GM18502 (cell line): ENCODE results near the gene TRABD.
"Not testable (repeated sequence)": the region's sequence is repeated elsewhere in the genome, so short reads cannot be mapped to it uniquely, and the experiment has no call there.

ENCODE experiments used
- ATAC-seq: cut with Tn5 transposase; IDR thresholded peaks from one replicate; pipeline ENCODE4 v1.9.1; 2021; ENCODE audit warnings: mild to moderate bottlenecking; ENCODE audit not compliant: unreplicated experiment, poor library complexity

Gene TRABD

GRCh38 chr22:50185375-50186087 lies at the start of gene TRABD:
Gene TRABD, plus strand, starts transcription at chr22:50185913. Its CDS starts 7,148 bp downstream, at chr22:50193061.
- ATAC-seq: no peak

GRCh38 chr22:50136581-50137015 lies 49.1 kb upstream of the TRABD start:
- ATAC-seq: no peak

- ATAC-seq: not testable (repeated sequence)
These were observed 48.4 kb upstream of the TRABD start for GRCh38 chr22:50137277-50137676.

GRCh38 chr22:50138041-50138440 lies 47.7 kb upstream of the TRABD start:
- ATAC-seq: no peak

- no peak for ATAC-seq
These were observed 46.7 kb upstream of the TRABD start for GRCh38 chr22:50138988-50139387.

- no peak for ATAC-seq
These were observed 45.8 kb upstream of the TRABD start for GRCh38 chr22:50139843-50140415.

GRCh38 chr22:50140615-50141014 lies 45.1 kb upstream of the TRABD start:
- no peak for ATAC-seq

GRCh38 chr22:50141462-50141861 lies 44.3 kb upstream of the TRABD start:
- ATAC-seq: no peak

- ATAC-seq: no peak
These were observed 43.8 kb upstream of the TRABD start for GRCh38 chr22:50141891-50142363.

- ATAC-seq: no peak
These were observed 42.6 kb upstream of the TRABD start for GRCh38 chr22:50143096-50143495.

GRCh38 chr22:50144005-50144614 lies 41.6 kb upstream of the TRABD start:
- no peak for ATAC-seq

- ATAC-seq: no peak
These were observed 39.8 kb upstream of the TRABD start for GRCh38 chr22:50145721-50146438.

- ATAC-seq: no peak
These were observed 39.1 kb upstream of the TRABD start for GRCh38 chr22:50146439-50147238.

GRCh38 chr22:50147258-50148165 lies 38.2 kb upstream of the TRABD start:
- not testable (repeated sequence) for ATAC-seq

- no peak for ATAC-seq
These were observed 37.6 kb upstream of the TRABD start for GRCh38 chr22:50148166-50148500.

- ATAC-seq: no peak
These were observed 36.6 kb upstream of the TRABD start for GRCh38 chr22:50148991-50149721.

- no peak for ATAC-seq
These were observed 35.3 kb upstream of the TRABD start for GRCh38 chr22:50150161-50151129.
